Nephron progenitor cell (in vitro differentiated cells): ENCODE data around the gene DAPK1.

Experiments used
- DNase-seq: peaks from one replicate; pipeline ENCODE4 v3.0.0; 2021
- H3K27ac Mint-ChIP-seq: 2 replicates; pipeline ENCODE4 v1.8.0; 2021; ENCODE audit warnings: mild to moderate bottlenecking, moderate library complexity, mixed read lengths
- H3K27me3 Mint-ChIP-seq: 2 replicates; pipeline ENCODE4 v1.8.0; 2021; ENCODE audit warnings: mild to moderate bottlenecking, low read depth, mixed read lengths; ENCODE audit not compliant: poor library complexity
- H3K36me3 Mint-ChIP-seq: 2 replicates; pipeline ENCODE4 v1.8.0; 2021; ENCODE audit warnings: low read depth, mixed read lengths
- H3K4me1 Mint-ChIP-seq: 2 replicates; pipeline ENCODE4 v1.8.0; 2021; ENCODE audit warnings: mixed read lengths
- H3K4me3 Mint-ChIP-seq: 2 replicates; pipeline ENCODE4 v1.8.0; 2021; ENCODE audit warnings: mild to moderate bottlenecking, moderate library complexity, mixed read lengths
- H3K9me3 Mint-ChIP-seq: 2 replicates; pipeline ENCODE4 v1.8.0; 2021; ENCODE audit warnings: mild to moderate bottlenecking, moderate library complexity, mixed read lengths
- TF ChIP-seq, protein P1 (sequence below): fragments of 200-600 bp; sonication (generic); IDR thresholded peaks from 2 replicates; pipeline ENCODE4 v1.5.0; 2021; ENCODE audit warnings: antibody characterized with exemption

The DAPK1 gene

DNA sequence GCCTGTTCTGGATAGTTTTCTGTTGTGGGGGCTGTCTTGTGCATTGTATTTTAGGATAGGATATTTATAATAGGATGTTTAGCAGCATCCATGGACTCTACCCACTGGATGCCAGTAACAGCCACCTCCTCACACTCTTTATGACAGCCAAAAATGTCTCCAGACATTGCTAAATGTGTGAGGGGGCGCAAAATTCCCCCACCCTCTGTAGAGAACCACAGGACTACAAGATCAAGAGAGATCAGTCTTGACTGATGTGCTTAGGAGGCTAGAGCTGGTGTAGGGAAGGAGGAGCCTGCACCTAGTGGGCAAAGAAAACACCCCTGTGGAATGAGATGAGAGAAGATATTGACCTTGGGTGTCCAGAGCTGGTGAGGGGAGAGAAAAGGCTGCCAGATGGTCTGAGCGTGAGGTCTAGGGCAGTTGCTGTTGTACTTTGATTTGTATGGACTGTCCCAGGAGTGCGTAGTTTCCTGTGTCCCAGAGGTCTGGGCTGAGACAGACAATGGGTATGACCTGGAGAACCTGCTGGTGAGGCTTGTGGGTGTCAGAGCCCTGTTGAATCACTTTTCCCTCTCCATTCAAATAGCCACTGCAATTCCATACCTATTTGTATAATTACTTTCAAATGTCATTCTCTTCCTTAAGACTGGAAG lies 16.3 kb downstream of the DAPK1 start:
- H3K4me1 Mint-ChIP-seq, result peaks cover 33% of the 10 kb centered on the region

DNA sequence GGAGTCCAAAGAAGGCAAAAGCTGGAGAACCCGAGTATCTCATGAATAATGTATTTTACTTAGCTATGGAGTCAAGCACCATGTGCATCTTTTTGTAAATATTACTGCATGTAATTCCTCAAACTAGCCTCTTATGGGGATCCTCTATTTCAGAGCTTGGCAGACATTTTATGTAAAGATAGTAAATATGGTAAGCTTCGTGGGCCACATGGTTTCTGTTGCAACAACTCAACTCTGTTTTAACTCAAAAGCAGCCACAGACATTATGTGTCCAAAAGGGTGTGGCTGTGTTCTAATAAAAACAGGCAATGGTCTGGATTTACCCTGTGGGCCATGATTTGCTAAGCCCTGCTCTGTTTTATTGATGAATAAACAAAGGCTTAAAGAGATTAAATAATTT lies 17.3 kb downstream of the DAPK1 start:
- TF ChIP-seq, protein P1, sequence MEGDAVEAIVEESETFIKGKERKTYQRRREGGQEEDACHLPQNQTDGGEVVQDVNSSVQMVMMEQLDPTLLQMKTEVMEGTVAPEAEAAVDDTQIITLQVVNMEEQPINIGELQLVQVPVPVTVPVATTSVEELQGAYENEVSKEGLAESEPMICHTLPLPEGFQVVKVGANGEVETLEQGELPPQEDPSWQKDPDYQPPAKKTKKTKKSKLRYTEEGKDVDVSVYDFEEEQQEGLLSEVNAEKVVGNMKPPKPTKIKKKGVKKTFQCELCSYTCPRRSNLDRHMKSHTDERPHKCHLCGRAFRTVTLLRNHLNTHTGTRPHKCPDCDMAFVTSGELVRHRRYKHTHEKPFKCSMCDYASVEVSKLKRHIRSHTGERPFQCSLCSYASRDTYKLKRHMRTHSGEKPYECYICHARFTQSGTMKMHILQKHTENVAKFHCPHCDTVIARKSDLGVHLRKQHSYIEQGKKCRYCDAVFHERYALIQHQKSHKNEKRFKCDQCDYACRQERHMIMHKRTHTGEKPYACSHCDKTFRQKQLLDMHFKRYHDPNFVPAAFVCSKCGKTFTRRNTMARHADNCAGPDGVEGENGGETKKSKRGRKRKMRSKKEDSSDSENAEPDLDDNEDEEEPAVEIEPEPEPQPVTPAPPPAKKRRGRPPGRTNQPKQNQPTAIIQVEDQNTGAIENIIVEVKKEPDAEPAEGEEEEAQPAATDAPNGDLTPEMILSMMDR, result no peak
- no peak overlapping the region for H3K27ac Mint-ChIP-seq
- H3K4me1 Mint-ChIP-seq, result peaks cover 43% of the 10 kb centered on the region
- H3K36me3 Mint-ChIP-seq, result peaks cover 35% of the 10 kb centered on the region
- no peak for DNase-seq
- peaks cover 4% of the 10 kb centered on the region for H3K27me3 Mint-ChIP-seq
- H3K4me3 Mint-ChIP-seq, result no peak overlapping the region
- H3K9me3 Mint-ChIP-seq, result no peaks in the 10 kb centered on the region

More for the DNA sequence above, 16.3 kb downstream of the DAPK1 start:
- DNase-seq, result no peak
- Mint-ChIP-seq H3K27ac (no peak overlapping the region), H3K36me3 (peaks cover 42% of the 10 kb centered on the region), H3K4me3 (no peak overlapping the region), H3K27me3 (peaks cover 3% of the 10 kb centered on the region), H3K9me3 (no peaks in the 10 kb centered on the region)
- TF ChIP-seq, protein P1, result no peak

DNA sequence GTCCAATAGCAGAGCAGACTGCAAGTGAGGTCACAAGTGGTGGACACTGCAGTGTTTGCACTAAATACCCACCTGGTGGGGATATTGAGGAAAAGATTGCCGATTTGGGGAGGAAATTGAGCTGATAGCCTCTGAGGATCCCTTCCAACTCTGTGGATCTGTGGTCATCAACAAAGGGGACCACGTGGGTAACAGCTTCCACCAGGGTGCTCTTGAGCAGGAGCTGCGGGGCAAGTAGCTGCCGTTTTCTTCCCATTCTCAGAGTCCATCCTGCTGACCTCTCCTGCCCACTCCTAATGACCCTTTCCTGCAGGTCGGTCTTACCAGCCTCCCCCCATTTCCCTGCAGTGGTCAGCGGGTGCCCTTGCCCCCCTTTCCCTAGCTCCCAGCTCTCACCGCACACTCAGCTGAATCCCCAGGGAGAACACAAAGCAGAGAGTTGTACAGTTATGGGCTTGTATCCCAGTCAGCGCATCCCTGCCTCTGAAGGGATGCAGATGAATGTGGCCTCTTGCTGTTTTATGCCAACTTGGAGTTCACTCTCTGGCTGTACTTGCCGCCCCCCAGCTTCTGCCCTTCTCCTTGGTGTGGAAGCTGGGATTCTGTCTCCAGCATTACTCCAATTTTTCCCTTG lies 18.0 kb downstream of the DAPK1 start:
- no peak for DNase-seq
- peaks cover 6% of the 10 kb centered on the region for H3K27me3 Mint-ChIP-seq
- no peak overlapping the region for H3K4me3 Mint-ChIP-seq
- peak overlapping the region; percentile 21 for H3K27ac Mint-ChIP-seq
- TF ChIP-seq, protein P1, result no peak
- H3K36me3 Mint-ChIP-seq, result peaks cover 28% of the 10 kb centered on the region
- H3K4me1 Mint-ChIP-seq, result peaks cover 48% of the 10 kb centered on the region
- no peaks in the 10 kb centered on the region for H3K9me3 Mint-ChIP-seq

DNA sequence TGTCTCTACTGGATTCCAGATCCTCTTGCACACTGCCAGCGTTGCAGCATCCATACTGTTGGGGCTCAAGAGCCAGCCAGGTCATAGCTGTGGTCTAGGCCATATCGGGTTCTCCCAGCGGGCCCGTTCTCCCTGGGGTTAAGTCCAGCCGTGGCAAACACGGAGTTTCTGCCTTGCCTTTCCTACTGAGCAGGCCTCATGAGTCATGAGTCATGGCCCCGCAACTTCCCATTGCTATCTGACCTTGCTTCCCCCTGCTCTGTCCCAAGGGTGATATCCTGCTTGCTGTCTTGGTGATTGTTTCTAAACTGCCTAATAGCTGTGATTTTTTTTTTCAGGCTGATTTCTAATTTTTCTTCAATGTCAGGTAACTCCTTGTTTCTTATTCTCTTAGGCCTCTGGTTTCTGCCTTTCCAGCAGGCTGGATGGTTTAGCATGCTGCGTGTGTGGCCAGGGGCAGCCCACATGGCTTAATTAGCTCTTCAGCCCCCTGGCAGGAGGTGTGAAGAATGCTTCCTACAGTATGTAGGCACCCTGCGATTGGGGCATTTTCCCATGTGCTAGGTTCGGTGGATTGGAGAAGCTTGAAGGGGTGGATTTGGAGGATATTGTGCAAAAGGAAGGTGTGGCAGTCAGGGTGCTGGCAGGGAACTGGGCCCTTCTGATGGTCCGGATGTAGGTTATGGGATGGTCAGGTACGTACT lies 18.7 kb downstream of the DAPK1 start:
- Mint-ChIP-seq H3K9me3 (no peaks in the 10 kb centered on the region), H3K27me3 (peaks cover 6% of the 10 kb centered on the region), H3K4me3 (no peak overlapping the region), H3K36me3 (peaks cover 26% of the 10 kb centered on the region), H3K4me1 (peaks cover 45% of the 10 kb centered on the region), H3K27ac (peak overlapping the region; percentile 37)
- TF ChIP-seq, protein P1, result no peak
- DNase-seq, result no peak

DNA sequence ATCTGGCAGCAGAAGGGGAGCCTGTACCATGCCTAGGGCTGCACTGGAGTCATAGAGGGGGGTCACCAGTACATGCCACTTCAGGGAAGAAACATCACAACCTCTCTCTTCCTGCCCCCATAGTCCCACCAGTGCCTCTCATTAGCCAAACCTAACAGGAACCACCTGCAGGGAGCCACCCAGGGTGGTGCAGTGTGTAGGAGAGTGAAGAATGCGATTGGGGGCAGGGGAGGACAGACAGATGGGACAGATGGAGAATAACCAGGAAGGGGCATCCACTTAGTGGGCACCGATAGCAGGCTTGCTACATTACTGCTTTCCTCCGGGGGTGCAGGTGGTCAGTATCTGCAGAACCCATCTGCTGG lies 19.2 kb downstream of the DAPK1 start:
- DNase-seq, result no peak
- peaks cover 44% of the 10 kb centered on the region for H3K4me1 Mint-ChIP-seq
- H3K27ac Mint-ChIP-seq, result no peak overlapping the region
- peaks cover 28% of the 10 kb centered on the region for H3K36me3 Mint-ChIP-seq
- peaks cover 6% of the 10 kb centered on the region for H3K27me3 Mint-ChIP-seq
- H3K9me3 Mint-ChIP-seq, result no peaks in the 10 kb centered on the region
- TF ChIP-seq, protein P1, result no peak
- H3K4me3 Mint-ChIP-seq, result no peak overlapping the region
